ENCODE results near the gene ADAMTS5. TPM values are rescaled to one million over a fixed set of nuclear protein-coding genes. Genes with fewer than 3 reads are reported as not detected.

Gene ADAMTS5
- total RNA-seq, 2 donors from 2014 or later: 0.33 to 1.9 TPM

DNA sequence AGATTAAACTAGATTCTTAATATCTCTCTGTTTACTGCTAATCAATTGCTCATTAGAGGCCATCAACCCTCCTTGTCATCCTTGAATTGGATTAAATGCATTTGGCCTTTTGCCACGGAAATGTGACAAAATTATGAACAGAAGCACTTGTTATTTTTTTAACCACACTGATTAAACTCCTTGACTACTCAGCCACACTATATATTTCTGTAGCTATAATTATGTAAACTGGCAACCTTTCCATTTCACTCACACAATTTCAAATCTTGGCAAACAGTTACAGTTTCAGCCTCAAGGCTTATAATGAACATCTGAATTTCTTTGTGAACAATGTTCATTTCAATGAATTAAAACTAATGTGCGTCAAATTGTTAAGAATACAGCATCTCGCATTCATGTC lies 10.1 kb downstream of the ADAMTS5 start:
- H3K27me3 ChIP-seq (ENCODE audit: control insufficient read depth, insufficient read depth, low read length, poor library complexity, severe bottlenecking): no peaks in the 10 kb centered on the region
- H3K9ac ChIP-seq (ENCODE audit: extremely low read depth, low read length, poor library complexity, severe bottlenecking): no peak overlapping the region
- TF ChIP-seq, protein P1, sequence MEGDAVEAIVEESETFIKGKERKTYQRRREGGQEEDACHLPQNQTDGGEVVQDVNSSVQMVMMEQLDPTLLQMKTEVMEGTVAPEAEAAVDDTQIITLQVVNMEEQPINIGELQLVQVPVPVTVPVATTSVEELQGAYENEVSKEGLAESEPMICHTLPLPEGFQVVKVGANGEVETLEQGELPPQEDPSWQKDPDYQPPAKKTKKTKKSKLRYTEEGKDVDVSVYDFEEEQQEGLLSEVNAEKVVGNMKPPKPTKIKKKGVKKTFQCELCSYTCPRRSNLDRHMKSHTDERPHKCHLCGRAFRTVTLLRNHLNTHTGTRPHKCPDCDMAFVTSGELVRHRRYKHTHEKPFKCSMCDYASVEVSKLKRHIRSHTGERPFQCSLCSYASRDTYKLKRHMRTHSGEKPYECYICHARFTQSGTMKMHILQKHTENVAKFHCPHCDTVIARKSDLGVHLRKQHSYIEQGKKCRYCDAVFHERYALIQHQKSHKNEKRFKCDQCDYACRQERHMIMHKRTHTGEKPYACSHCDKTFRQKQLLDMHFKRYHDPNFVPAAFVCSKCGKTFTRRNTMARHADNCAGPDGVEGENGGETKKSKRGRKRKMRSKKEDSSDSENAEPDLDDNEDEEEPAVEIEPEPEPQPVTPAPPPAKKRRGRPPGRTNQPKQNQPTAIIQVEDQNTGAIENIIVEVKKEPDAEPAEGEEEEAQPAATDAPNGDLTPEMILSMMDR (conservative IDR thresholded peaks at IDR 0.05): no peak
- peaks cover under 1% of the 10 kb centered on the region for H3K4me1 Mint-ChIP-seq
- no peaks in the 10 kb centered on the region for H3K9me3 ChIP-seq (ENCODE audit: control insufficient read depth, low read length)
- no peak for DNase-seq
- H3K36me3 ChIP-seq (ENCODE audit: control insufficient read depth, insufficient read depth, low read length): no peaks in the 10 kb centered on the region
- no peak overlapping the region for H3K4me3 ChIP-seq (ENCODE audit: low read length)
- peaks cover 2% of the 10 kb centered on the region for H3K36me3 Mint-ChIP-seq (ENCODE audit: low read depth)
- no peaks in the 10 kb centered on the region for H3K9me3 Mint-ChIP-seq
- no peak overlapping the region for H3K27ac ChIP-seq (ENCODE audit: low read depth, low read length)
- H3K27ac Mint-ChIP-seq: no peak overlapping the region
- WGBS, 2 experiments (ENCODE audit: insufficient coverage in 1 of 2, insufficient read length in 1 of 2): 94 to 100% methylated on average over 1 to 3 of the region's 3 CpGs
- H3K4me3 Mint-ChIP-seq: no peak overlapping the region
- no peaks in the 10 kb centered on the region for H3K4me1 ChIP-seq (ENCODE audit: control insufficient read depth, insufficient read depth, low read length)
- no peaks in the 10 kb centered on the region for H3K27me3 Mint-ChIP-seq (ENCODE audit: insufficient read depth)

- Histone ChIP-seq H3K4me3 (ENCODE audit: low read length) (no peak overlapping the region), H3K36me3 (ENCODE audit: control insufficient read depth, insufficient read depth, low read length) (no peaks in the 10 kb centered on the region), H3K4me1 (ENCODE audit: control insufficient read depth, insufficient read depth, low read length) (no peaks in the 10 kb centered on the region), H3K9me3 (ENCODE audit: control insufficient read depth, low read length) (no peaks in the 10 kb centered on the region), H3K27me3 (ENCODE audit: control insufficient read depth, insufficient read depth, low read length, poor library complexity, severe bottlenecking) (no peaks in the 10 kb centered on the region), H3K27ac (ENCODE audit: low read depth, low read length) (no peak overlapping the region), H3K9ac (ENCODE audit: extremely low read depth, low read length, poor library complexity, severe bottlenecking) (no peak overlapping the region)
- H3K4me1 Mint-ChIP-seq: no peaks in the 10 kb centered on the region
- DNase-seq: no peak
- TF ChIP-seq, protein P1 (conservative IDR thresholded peaks at IDR 0.05): no peak
- no peak overlapping the region for H3K27ac Mint-ChIP-seq
- no peaks in the 10 kb centered on the region for H3K9me3 Mint-ChIP-seq
- no peaks in the 10 kb centered on the region for H3K27me3 Mint-ChIP-seq (ENCODE audit: insufficient read depth)
- peaks cover 2% of the 10 kb centered on the region for H3K36me3 Mint-ChIP-seq (ENCODE audit: low read depth)
- no peak overlapping the region for H3K4me3 Mint-ChIP-seq
These were observed 10.7 kb downstream of the ADAMTS5 start for GRCh38 chr21:26956216-26956615.

GRCh38 chr21:26954662-26955121 lies 12.2 kb downstream of the ADAMTS5 start:
- H3K27ac Mint-ChIP-seq: no peak overlapping the region
- DNase-seq: no peak
- WGBS, 2 experiments (ENCODE audit: insufficient coverage in 1 of 2, insufficient read length in 1 of 2): 93 to 95% methylated on average over 7 to 9 of the region's 9 CpGs
- H3K4me3 ChIP-seq (ENCODE audit: low read length): no peak overlapping the region
- no peak overlapping the region for H3K9ac ChIP-seq (ENCODE audit: extremely low read depth, low read length, poor library complexity, severe bottlenecking)
- H3K36me3 ChIP-seq (ENCODE audit: control insufficient read depth, insufficient read depth, low read length): no peaks in the 10 kb centered on the region
- TF ChIP-seq, protein P1 (conservative IDR thresholded peaks at IDR 0.05): no peak
- H3K9me3 ChIP-seq (ENCODE audit: control insufficient read depth, low read length): no peaks in the 10 kb centered on the region
- H3K4me1 ChIP-seq (ENCODE audit: control insufficient read depth, insufficient read depth, low read length): no peaks in the 10 kb centered on the region
- no peaks in the 10 kb centered on the region for H3K4me1 Mint-ChIP-seq
- H3K36me3 Mint-ChIP-seq (ENCODE audit: low read depth): peaks cover 2% of the 10 kb centered on the region
- H3K27me3 Mint-ChIP-seq (ENCODE audit: insufficient read depth): no peaks in the 10 kb centered on the region
- H3K9me3 Mint-ChIP-seq: no peaks in the 10 kb centered on the region
- H3K27ac ChIP-seq (ENCODE audit: low read depth, low read length): no peak overlapping the region
- H3K4me3 Mint-ChIP-seq: no peak overlapping the region
- no peaks in the 10 kb centered on the region for H3K27me3 ChIP-seq (ENCODE audit: control insufficient read depth, insufficient read depth, low read length, poor library complexity, severe bottlenecking)
